ENCODE measurements around the gene SYNE1. TPM values are rescaled to one million over a fixed set of nuclear protein-coding genes. Genes with fewer than 3 reads are reported as not detected.

Gene SYNE1
- total RNA-seq, 2 donors from 2014 or later = 135 to 160 TPM

DNA sequence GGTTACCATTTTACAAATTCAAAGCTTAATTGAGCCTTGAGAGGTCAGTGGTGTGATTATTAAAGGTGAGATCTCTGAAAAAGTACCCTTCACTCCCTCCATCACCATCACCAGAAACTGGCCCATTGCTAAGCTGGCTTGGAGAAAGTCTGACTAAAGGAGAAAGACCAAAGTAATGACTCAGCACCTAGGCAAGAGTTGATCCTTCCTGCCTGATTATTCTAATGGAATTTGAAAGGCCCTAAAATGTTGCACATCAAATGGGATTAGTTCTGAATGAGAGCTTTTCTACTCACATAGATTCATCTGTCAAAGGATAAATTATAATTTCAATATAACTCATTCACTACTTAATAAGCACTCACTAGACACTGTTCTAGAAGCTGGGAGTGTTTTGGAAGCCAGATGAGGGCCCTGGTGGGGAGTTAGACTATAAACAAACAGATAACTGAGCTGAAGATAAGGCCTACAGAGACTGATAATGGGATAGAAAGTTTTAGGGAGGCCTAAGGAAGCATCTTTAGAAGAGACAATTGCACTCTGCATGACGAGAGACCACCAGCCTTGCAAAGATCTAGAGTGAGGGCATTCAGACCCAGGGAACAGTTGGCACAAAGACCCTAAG lies 366.7 kb downstream of the SYNE1 start:
- TF ChIP-seq, protein P1, sequence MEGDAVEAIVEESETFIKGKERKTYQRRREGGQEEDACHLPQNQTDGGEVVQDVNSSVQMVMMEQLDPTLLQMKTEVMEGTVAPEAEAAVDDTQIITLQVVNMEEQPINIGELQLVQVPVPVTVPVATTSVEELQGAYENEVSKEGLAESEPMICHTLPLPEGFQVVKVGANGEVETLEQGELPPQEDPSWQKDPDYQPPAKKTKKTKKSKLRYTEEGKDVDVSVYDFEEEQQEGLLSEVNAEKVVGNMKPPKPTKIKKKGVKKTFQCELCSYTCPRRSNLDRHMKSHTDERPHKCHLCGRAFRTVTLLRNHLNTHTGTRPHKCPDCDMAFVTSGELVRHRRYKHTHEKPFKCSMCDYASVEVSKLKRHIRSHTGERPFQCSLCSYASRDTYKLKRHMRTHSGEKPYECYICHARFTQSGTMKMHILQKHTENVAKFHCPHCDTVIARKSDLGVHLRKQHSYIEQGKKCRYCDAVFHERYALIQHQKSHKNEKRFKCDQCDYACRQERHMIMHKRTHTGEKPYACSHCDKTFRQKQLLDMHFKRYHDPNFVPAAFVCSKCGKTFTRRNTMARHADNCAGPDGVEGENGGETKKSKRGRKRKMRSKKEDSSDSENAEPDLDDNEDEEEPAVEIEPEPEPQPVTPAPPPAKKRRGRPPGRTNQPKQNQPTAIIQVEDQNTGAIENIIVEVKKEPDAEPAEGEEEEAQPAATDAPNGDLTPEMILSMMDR (IDR thresholded peaks at IDR 0.05) = no peak
- Histone ChIP-seq H3K9me3 (no peaks in the 10 kb centered on the region), H3K27ac (peak overlapping the region; percentile 46 to 74), H3K36me3 (peaks cover 21% of the 10 kb centered on the region), H3K27me3 (no peaks in the 10 kb centered on the region), H3K4me1 (peaks cover 0 to 68% of the 10 kb centered on the region in 2 donors), H3K4me3 (no peak overlapping the region)
- no peak for DNase-seq (ENCODE audit: low spot score)

DNA sequence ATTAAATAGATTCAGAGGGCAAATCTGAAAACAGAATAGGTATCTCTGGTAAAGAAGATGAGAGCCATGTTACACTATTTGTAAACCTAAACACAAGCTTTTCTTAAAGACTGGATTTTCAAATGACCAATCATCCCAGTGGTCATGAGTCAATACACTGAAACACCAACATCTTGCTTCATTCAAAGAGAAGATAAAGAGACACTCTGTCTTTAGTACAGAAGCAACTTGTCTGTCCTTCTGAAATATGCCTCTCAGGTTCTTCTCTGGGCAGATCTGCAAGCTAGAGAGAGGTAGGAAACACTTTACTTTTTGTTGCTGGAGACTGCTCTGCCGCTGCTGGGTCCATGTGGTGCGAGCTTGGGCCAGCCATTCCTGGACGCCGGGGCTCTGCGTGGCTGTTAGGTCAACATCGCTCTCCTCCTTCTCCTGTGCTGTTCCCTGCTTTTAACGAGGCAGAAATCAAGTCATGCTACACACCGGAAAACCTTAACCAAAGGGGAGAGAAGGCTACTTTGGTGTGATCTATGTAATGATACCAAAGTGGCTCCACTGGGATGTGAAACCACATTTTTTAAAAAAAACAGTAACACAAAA lies 368.2 kb downstream of the SYNE1 start:
- H3K36me3 ChIP-seq = peaks cover 21% of the 10 kb centered on the region
- no peak overlapping the region for H3K4me3 ChIP-seq
- no peaks in the 10 kb centered on the region for H3K27me3 ChIP-seq
- peaks cover 0 to 61% of the 10 kb centered on the region in 2 donors for H3K4me1 ChIP-seq
- TF ChIP-seq, protein P1 (IDR thresholded peaks at IDR 0.05) = no peak
- H3K27ac ChIP-seq = no peak overlapping the region
- DNase-seq (ENCODE audit: low spot score) = no peak
- H3K9me3 ChIP-seq = no peaks in the 10 kb centered on the region

DNA sequence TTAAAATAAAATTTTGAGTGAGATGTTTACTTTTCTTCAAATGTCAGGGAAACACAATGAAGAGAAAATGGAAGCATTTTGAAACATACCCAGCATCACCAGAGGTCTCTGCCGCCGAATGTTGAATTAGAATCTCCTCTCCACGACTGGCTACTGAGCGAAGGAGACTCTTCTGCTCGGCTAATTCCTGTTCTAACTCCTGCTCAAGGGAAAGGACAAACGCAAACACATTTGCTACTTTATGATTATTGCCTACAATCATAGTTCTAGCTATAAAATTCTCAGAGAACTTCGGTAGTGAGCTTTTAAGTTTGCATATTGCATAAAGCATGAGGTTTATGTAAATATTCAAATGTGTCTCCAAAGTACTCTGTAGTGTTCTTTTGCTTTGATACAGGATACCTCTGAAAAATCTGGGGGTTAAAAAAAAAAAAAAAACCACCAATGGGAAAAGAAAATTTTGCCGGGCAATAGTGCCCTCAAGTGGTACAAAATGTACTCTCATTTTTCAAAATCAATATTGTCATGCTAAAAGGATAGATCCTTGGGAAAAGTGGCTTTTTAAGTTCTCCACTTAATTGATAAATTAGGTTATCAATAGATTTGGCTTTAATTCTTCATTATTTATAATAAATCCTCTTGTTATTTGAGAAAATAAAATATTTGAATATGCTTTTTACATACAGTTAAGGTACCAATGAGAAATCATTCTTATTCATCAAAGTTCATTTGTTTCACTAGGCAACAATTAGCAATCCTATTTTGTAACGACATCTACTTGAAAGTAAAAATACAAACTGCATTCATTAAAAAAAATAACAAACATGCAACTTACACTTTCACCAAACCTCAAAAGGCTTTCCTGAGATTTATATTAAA lies 369.0 kb downstream of the SYNE1 start:
- H3K9me3 ChIP-seq = no peaks in the 10 kb centered on the region
- peak overlapping the region in 1 of 2 donors; percentile 15 for H3K27ac ChIP-seq
- H3K4me1 ChIP-seq = peaks cover 0 to 53% of the 10 kb centered on the region in 2 donors
- no peak for DNase-seq (ENCODE audit: low spot score)
- H3K4me3 ChIP-seq = no peak overlapping the region
- H3K36me3 ChIP-seq = peaks cover 29% of the 10 kb centered on the region
- TF ChIP-seq, protein P1 (IDR thresholded peaks at IDR 0.05) = peak; percentile 18 to 66
- no peaks in the 10 kb centered on the region for H3K27me3 ChIP-seq

DNA sequence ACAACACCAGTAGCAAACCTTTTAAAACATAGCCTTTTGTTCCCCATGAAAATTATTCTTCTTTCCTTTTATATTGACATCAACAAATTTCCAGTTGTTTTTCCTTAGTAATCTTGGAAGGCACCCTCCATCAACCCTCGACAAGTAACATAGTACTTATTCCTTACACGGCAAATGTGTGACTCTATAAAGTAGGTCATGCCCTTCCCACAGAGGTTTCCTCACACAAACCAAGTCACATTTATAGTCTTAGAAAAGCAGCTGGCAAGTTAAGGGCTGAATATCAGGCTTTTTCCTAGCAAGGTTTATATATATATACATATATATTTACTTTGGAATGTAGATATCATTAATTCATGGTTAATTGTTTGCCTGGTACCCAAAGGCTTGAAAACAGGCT lies 371.5 kb downstream of the SYNE1 start:
- TF ChIP-seq, protein P1 (IDR thresholded peaks at IDR 0.05) = no peak
- no peak for DNase-seq (ENCODE audit: low spot score)
- Histone ChIP-seq H3K4me1 (peaks cover 0 to 34% of the 10 kb centered on the region in 2 donors), H3K36me3 (peaks cover 44% of the 10 kb centered on the region), H3K9me3 (no peaks in the 10 kb centered on the region), H3K27ac (no peak overlapping the region), H3K4me3 (no peak overlapping the region), H3K27me3 (no peaks in the 10 kb centered on the region)

DNA sequence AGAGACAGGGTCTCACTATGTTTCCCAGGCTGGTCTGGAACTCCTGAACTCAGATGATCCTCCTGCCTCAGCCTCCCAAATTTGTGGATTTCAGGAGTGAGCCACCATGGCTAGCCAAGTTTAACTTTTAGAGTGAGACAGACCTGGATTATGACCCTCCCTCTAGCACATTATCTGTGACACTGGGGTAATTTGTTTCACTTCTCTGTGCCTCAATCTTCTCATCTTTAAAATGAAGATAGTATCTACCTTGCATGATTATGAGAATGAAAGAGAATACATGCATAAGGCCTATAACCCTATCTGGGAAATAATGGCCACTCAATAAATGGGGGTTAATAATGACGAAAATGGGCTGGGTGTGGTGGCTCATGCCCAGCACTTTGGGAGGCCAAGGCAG lies 373.6 kb downstream of the SYNE1 start:
- peaks cover 55% of the 10 kb centered on the region for H3K36me3 ChIP-seq
- H3K4me1 ChIP-seq = peaks cover 0 to 29% of the 10 kb centered on the region in 2 donors
- H3K27ac ChIP-seq = no peak overlapping the region
- H3K9me3 ChIP-seq = no peaks in the 10 kb centered on the region
- no peaks in the 10 kb centered on the region for H3K27me3 ChIP-seq
- TF ChIP-seq, protein P1 (IDR thresholded peaks at IDR 0.05) = no peak
- no peak for DNase-seq (ENCODE audit: low spot score)
- H3K4me3 ChIP-seq = no peak overlapping the region

All from right atrium auricular region (tissue), 2 donors.